ENCODE results near the gene GBGT1.

GBGT1 gene

GRCh38 chr9:133144904-133145851, 18.5 kb downstream of the GBGT1 start:
- in situ Hi-C loops (cut with MboI; ENCODE audit: low sequenced_read_pairs), result loop anchor here (5.0 to 10.0 kb wide), 2 partner anchors 43 to 100 kb away; no protein-coding TSS in a partner anchor

- in situ Hi-C loops (cut with MboI; ENCODE audit: low sequenced_read_pairs), result loop anchor here (10.0 kb wide), 1 partner anchor 100 kb away; no protein-coding TSS in a partner anchor
These were observed 19.4 kb downstream of the GBGT1 start for GRCh38 chr9:133144142-133144903.

- in situ Hi-C loops (cut with MboI; ENCODE audit: low sequenced_read_pairs), result loop anchor here (10.0 kb wide), 1 partner anchor 99 kb away; no protein-coding TSS in a partner anchor
These were observed 20.0 kb downstream of the GBGT1 start for GRCh38 chr9:133143639-133144141.

GRCh38 chr9:133142684-133143622, 20.8 kb downstream of the GBGT1 start:
- in situ Hi-C loops (cut with MboI; ENCODE audit: low sequenced_read_pairs), result loop anchor here (10.0 kb wide), 1 partner anchor 98 kb away; no protein-coding TSS in a partner anchor

- in situ Hi-C loops (cut with MboI; ENCODE audit: low sequenced_read_pairs), result loop anchor here (10.0 kb wide), 1 partner anchor 97 kb away; no protein-coding TSS in a partner anchor
These were observed 21.7 kb downstream of the GBGT1 start for GRCh38 chr9:133141833-133142595.

GRCh38 chr9:133140606-133141005, 23.1 kb downstream of the GBGT1 start:
- in situ Hi-C loops (cut with MboI; ENCODE audit: low sequenced_read_pairs), result loop anchor here (10.0 kb wide), 1 partner anchor 96 kb away; no protein-coding TSS in a partner anchor

GRCh38 chr9:133140174-133140505, 23.6 kb downstream of the GBGT1 start:
- in situ Hi-C loops (cut with MboI; ENCODE audit: low sequenced_read_pairs), result loop anchor here (10.0 kb wide), 1 partner anchor 95 kb away; no protein-coding TSS in a partner anchor

- in situ Hi-C loops (cut with MboI; ENCODE audit: low sequenced_read_pairs), result loop anchor here (10.0 kb wide), 1 partner anchor 95 kb away; no protein-coding TSS in a partner anchor
These were observed 24.2 kb downstream of the GBGT1 start for GRCh38 chr9:133139246-133140173.

- in situ Hi-C loops (cut with MboI; ENCODE audit: low sequenced_read_pairs), result no loop called here
These were observed 26.1 kb downstream of the GBGT1 start for GRCh38 chr9:133137451-133138231.

GRCh38 chr9:133135146-133135745, 28.5 kb downstream of the GBGT1 start:
- in situ Hi-C loops (cut with MboI; ENCODE audit: low sequenced_read_pairs), result no loop called here

GRCh38 chr9:133134388-133135145, 29.1 kb downstream of the GBGT1 start:
- in situ Hi-C loops (cut with MboI; ENCODE audit: low sequenced_read_pairs), result no loop called here

- in situ Hi-C loops (cut with MboI; ENCODE audit: low sequenced_read_pairs), result no loop called here
These were observed 29.9 kb downstream of the GBGT1 start for GRCh38 chr9:133133681-133134387.

GRCh38 chr9:133132174-133132573, 31.5 kb downstream of the GBGT1 start:
- in situ Hi-C loops (cut with MboI; ENCODE audit: low sequenced_read_pairs), result no loop called here

GRCh38 chr9:133131506-133131905, 32.2 kb downstream of the GBGT1 start:
- in situ Hi-C loops (cut with MboI; ENCODE audit: low sequenced_read_pairs), result no loop called here

- in situ Hi-C loops (cut with MboI; ENCODE audit: low sequenced_read_pairs), result no loop called here
These were observed 32.9 kb downstream of the GBGT1 start for GRCh38 chr9:133130685-133131244.

Data from HL-60/S4 (cell line).